H9 (cell line): Measurements from ENCODE around the gene SRD5A3. TPM values are rescaled to one million over a fixed set of nuclear protein-coding genes. Genes with fewer than 3 reads are reported as not detected.

ENCODE experiments used
- DNase-seq: peaks from one replicate; pipeline ENCODE4 v3.0.0-alpha.2; 2017
- H2AFZ ChIP-seq: one replicate; pipeline ENCODE4 v1.6.1; 2013; ENCODE audit warnings: mild to moderate bottlenecking, low read length, control low read depth, moderate library complexity
- H2AK5ac ChIP-seq: 2 replicates; pipeline ENCODE4 v1.6.1; 2013; ENCODE audit warnings: low read length, control low read depth, mixed read lengths; ENCODE audit not compliant: insufficient read length
- H2BK120ac ChIP-seq: one replicate; pipeline ENCODE4 v1.6.1; 2013; ENCODE audit warnings: low read depth, mild to moderate bottlenecking, low read length, control low read depth, inconsistent platforms; ENCODE audit not compliant: poor library complexity, severe bottlenecking
- H2BK12ac ChIP-seq: 2 replicates; pipeline ENCODE4 v1.6.1; 2013; ENCODE audit warnings: low read length, control low read depth, mixed read lengths, low read depth; ENCODE audit not compliant: insufficient read length
- H2BK15ac ChIP-seq: 2 replicates; pipeline ENCODE4 v1.6.1; 2013; ENCODE audit warnings: low read depth, low read length, control low read depth
- H2BK20ac ChIP-seq: one replicate; pipeline ENCODE4 v1.6.1; 2013; ENCODE audit warnings: low read depth, mild to moderate bottlenecking, low read length, control low read depth, inconsistent platforms; ENCODE audit not compliant: poor library complexity, severe bottlenecking
- H2BK5ac ChIP-seq: 2 replicates; pipeline ENCODE4 v1.6.1; 2013; ENCODE audit warnings: low read length, control low read depth, mixed read lengths; ENCODE audit not compliant: insufficient read length
- H3K14ac ChIP-seq: 2 replicates; pipeline ENCODE4 v1.6.1; 2013; ENCODE audit warnings: low read length, control low read depth; ENCODE audit not compliant: insufficient read depth
- H3K18ac ChIP-seq: 2 replicates; pipeline ENCODE4 v1.6.1; 2013; ENCODE audit warnings: low read depth, mild to moderate bottlenecking, mixed read lengths, low read length, control low read depth; ENCODE audit not compliant: insufficient read length
- H3K23ac ChIP-seq: 2 replicates; pipeline ENCODE4 v1.6.1; 2013; ENCODE audit warnings: low read length, control low read depth, mixed read lengths, low read depth; ENCODE audit not compliant: insufficient read length
- H3K23me2 ChIP-seq: 2 replicates; pipeline ENCODE4 v1.6.1; 2013; ENCODE audit warnings: low read depth, mild to moderate bottlenecking, mixed read lengths, low read length, control low read depth; ENCODE audit not compliant: insufficient read length, poor library complexity, severe bottlenecking
- H3K27ac ChIP-seq: 2 replicates; pipeline ENCODE4 v1.5.1; 2013; ENCODE audit warnings: low read length, control low read depth, mixed read lengths, low read depth; ENCODE audit not compliant: insufficient read length
- H3K27me3 ChIP-seq: 2 replicates; pipeline ENCODE4 v1.6.1; 2013; ENCODE audit warnings: low read length, control low read depth, inconsistent platforms; ENCODE audit not compliant: insufficient read depth
- H3K4ac ChIP-seq: 2 replicates; pipeline ENCODE4 v1.6.1; 2013; ENCODE audit warnings: low read depth, mild to moderate bottlenecking, control low read depth, inconsistent platforms, low read length, moderate library complexity
- H3K4me1 ChIP-seq: 2 replicates; pipeline ENCODE4 v1.6.1; 2013; ENCODE audit warnings: low read length, control low read depth, inconsistent platforms; ENCODE audit not compliant: insufficient read depth
- H3K4me2 ChIP-seq: 2 replicates; pipeline ENCODE4 v1.6.1; 2013; ENCODE audit warnings: low read length, control low read depth, mixed read lengths; ENCODE audit not compliant: insufficient read length, insufficient read depth
- H3K56ac ChIP-seq: 2 replicates; pipeline ENCODE4 v1.6.1; 2013; ENCODE audit warnings: low read depth, mild to moderate bottlenecking, mixed read lengths, low read length, control low read depth; ENCODE audit not compliant: insufficient read length
- H3K79me1 ChIP-seq: 2 replicates; pipeline ENCODE4 v1.6.1; 2013; ENCODE audit warnings: low read depth, mild to moderate bottlenecking, moderate library complexity, low read length, control low read depth, inconsistent platforms; ENCODE audit not compliant: insufficient read depth, poor library complexity, severe bottlenecking
- H3K79me2 ChIP-seq: 2 replicates; pipeline ENCODE4 v1.6.1; 2013; ENCODE audit warnings: low read length, control low read depth, inconsistent platforms; ENCODE audit not compliant: insufficient read depth
- H3K9ac ChIP-seq: 2 replicates; pipeline ENCODE4 v1.6.1; 2013; ENCODE audit warnings: low read length, control low read depth, mixed read lengths; ENCODE audit not compliant: insufficient read length; ENCODE audit errors: extremely low read depth
- H3K9me3 ChIP-seq: one replicate; pipeline ENCODE4 v1.6.1; 2013; ENCODE audit warnings: low read depth, low read length, inconsistent platforms; ENCODE audit not compliant: control insufficient read depth
- H3T11ph ChIP-seq: one replicate; pipeline ENCODE4 v1.6.1; 2013; ENCODE audit warnings: mild to moderate bottlenecking, low read length, control low read depth, inconsistent platforms
- H4K20me1 ChIP-seq: one replicate; pipeline ENCODE4 v1.6.1; 2013; ENCODE audit not compliant: control insufficient read depth, insufficient read length, insufficient read depth
- H4K5ac ChIP-seq: 2 replicates; pipeline ENCODE4 v1.6.1; 2013; ENCODE audit warnings: low read depth, mild to moderate bottlenecking, mixed read lengths, low read length, control low read depth; ENCODE audit not compliant: insufficient read length
- H4K8ac ChIP-seq: replicated peaks from 2 replicates; pipeline ENCODE4 v1.6.1; 2013; ENCODE audit warnings: low read length, control low read depth, mixed read lengths, low read depth; ENCODE audit not compliant: insufficient read length
- H4K91ac ChIP-seq: 2 replicates; pipeline ENCODE4 v1.6.1; 2013; ENCODE audit warnings: low read depth, mild to moderate bottlenecking, moderate library complexity, mixed read lengths, low read length, control low read depth; ENCODE audit not compliant: insufficient read length
- H3K27ac Mint-ChIP-seq, 3 experiments: 2 replicates in 2 of 3; 3 replicates in 1 of 3; pipeline ENCODE4 v1.8.0; 2020 to 2021; ENCODE audit warnings: mixed read lengths in 3 of 3, mild to moderate bottlenecking in 1 of 3, moderate library complexity in 1 of 3
- H3K27me3 Mint-ChIP-seq: 2 replicates; pipeline ENCODE4 v1.8.0; 2021; ENCODE audit warnings: low read depth, mild to moderate bottlenecking, moderate library complexity, mixed read lengths
- H3K36me3 Mint-ChIP-seq, 3 experiments: 2 replicates in 2 of 3; 3 replicates in 1 of 3; pipeline ENCODE4 v1.8.0; 2020 to 2021; ENCODE audit warnings: low read depth in 3 of 3, mixed read lengths in 3 of 3; ENCODE audit not compliant: insufficient read depth in 1 of 3
- H3K4me1 Mint-ChIP-seq, 2 experiments: 2 replicates each; pipeline ENCODE4 v1.8.0; 2020; ENCODE audit warnings: mixed read lengths in 2 of 2
- H3K4me3 Mint-ChIP-seq, 2 experiments: 2 replicates in 1 of 2; 3 replicates in 1 of 2; pipeline ENCODE4 v1.8.0; 2020 to 2021; ENCODE audit warnings: mild to moderate bottlenecking in 2 of 2, mixed read lengths in 2 of 2, moderate library complexity in 1 of 2
- H3K9me3 Mint-ChIP-seq, 2 experiments: 2 replicates in 1 of 2; 3 replicates in 1 of 2; pipeline ENCODE4 v1.8.0; 2020; ENCODE audit warnings: mild to moderate bottlenecking in 2 of 2, mixed read lengths in 2 of 2, moderate library complexity in 1 of 2
- CTCF ChIP-seq: fragments of 200-600 bp; sonication (generic); conservative IDR thresholded peaks from 3 replicates; pipeline ENCODE4 v1.8.0; 2021; ENCODE audit warnings: antibody characterized with exemption, mild to moderate bottlenecking
- WGBS: extraction: QIAGEN DNeasy Blood & Tissue Kit; methylation state at CpG from one replicate; pipeline ENCODE4 v1.1.7; 2013; ENCODE audit warnings: missing lambda C conversion rate, low lambda C conversion rate, mixed read lengths; ENCODE audit not compliant: insufficient read length; ENCODE audit errors: extremely low coverage; 5-methylcytosine and 5-hydroxymethylcytosine counted together
- total RNA-seq: library from RNA; stranded (reverse); gene quantifications from 2 replicates; pipeline ENCODE4 v1.2.1, GENCODE V29; 2021

The SRD5A3 gene
- total RNA-seq, 1 experiment from 2014 or later = 35.0 TPM

- Mint-ChIP-seq H3K27ac (peak overlapping the region in 2 of 3 experiments; percentile 81 to 86; a peak in 5 of 7 replicates), H3K27me3 (no peaks in the 10 kb centered on the region; the same call in 1 of the 2 replicates), H3K9me3 (no peaks in the 10 kb centered on the region; a peak in 1 of 5 replicates), H3K4me1 (peaks cover 31 to 32% of the 10 kb centered on the region in 2 experiments), H3K4me3 (peak overlapping the region; percentile 88 to 93), H3K36me3 (peaks cover 26 to 37% (median 33%) of the 10 kb centered on the region in 3 experiments)
- no peak overlapping the region for H2AFZ ChIP-seq
- H3K23me2 ChIP-seq = peaks cover 10% of the 10 kb centered on the region
- no peak overlapping the region for H4K91ac ChIP-seq
- H2BK12ac ChIP-seq = no peak overlapping the region
- H3K79me2 ChIP-seq = peaks cover 33% of the 10 kb centered on the region
- H3K9ac ChIP-seq = peak overlapping the region; percentile 94
- H2AK5ac ChIP-seq = no peak overlapping the region
- no peak overlapping the region for H4K5ac ChIP-seq
- no peak overlapping the region for H3K27ac ChIP-seq
- no peak overlapping the region for H2BK15ac ChIP-seq
- H3K27me3 ChIP-seq = no peaks in the 10 kb centered on the region
- H3K18ac ChIP-seq = no peak overlapping the region
- H4K8ac ChIP-seq = no peak overlapping the region
- H3K9me3 ChIP-seq = no peaks in the 10 kb centered on the region
- no peak for DNase-seq
- no peak overlapping the region for H3K4ac ChIP-seq
- H3K56ac ChIP-seq = no peak overlapping the region
- H2BK5ac ChIP-seq = no peak overlapping the region
- peak overlapping the region; percentile 83 for H3K4me2 ChIP-seq
- no peak overlapping the region for H3K14ac ChIP-seq
- no peak for TF ChIP-seq CTCF
- H3K23ac ChIP-seq = no peak overlapping the region
- no peak overlapping the region for H2BK120ac ChIP-seq
- H3K79me1 ChIP-seq = no peaks in the 10 kb centered on the region
- H4K20me1 ChIP-seq = no peaks in the 10 kb centered on the region
- no peaks in the 10 kb centered on the region for H3K4me1 ChIP-seq
- H2BK20ac ChIP-seq = no peak overlapping the region
- no CpG with 5 or more reads among the region's 7 CpGs for WGBS
- H3T11ph ChIP-seq = no peak overlapping the region
Measured at GRCh38 chr4:55397126-55397436, 51.0 kb downstream of the SRD5A3 start.
